Esophagus (tissue), 2 donors: ENCODE data around the gene ERH. TPM values are rescaled to one million over a fixed set of nuclear protein-coding genes. Genes with fewer than 3 reads are reported as not detected.

ENCODE experiments used
- H3K27ac ChIP-seq, 2 donors: one replicate each; pipeline ENCODE4 v1.5.1; 2013; ENCODE audit warnings: low read depth in 2 of 2, mild to moderate bottlenecking in 2 of 2, inconsistent platforms in 1 of 2, low read length in 1 of 2, moderate library complexity in 1 of 2
- H3K27me3 ChIP-seq, 2 donors: one replicate each; pipeline ENCODE4 v1.6.1; 2013; ENCODE audit warnings: low read length in 2 of 2, control low read depth in 1 of 2, mild to moderate bottlenecking in 1 of 2; ENCODE audit not compliant: insufficient read depth in 2 of 2, control insufficient read depth in 1 of 2
- H3K36me3 ChIP-seq, 2 donors: one replicate each; pipeline ENCODE4 v1.6.1; 2013; ENCODE audit warnings: low read length in 1 of 2; ENCODE audit not compliant: control insufficient read depth in 2 of 2, insufficient read depth in 2 of 2
- H3K4me1 ChIP-seq, 2 donors: one replicate each; pipeline ENCODE4 v1.6.1; 2013; ENCODE audit warnings: low read length in 1 of 2; ENCODE audit not compliant: control insufficient read depth in 2 of 2, insufficient read depth in 2 of 2
- H3K4me3 ChIP-seq, 2 donors: one replicate each; pipeline ENCODE4 v1.5.1; 2013; ENCODE audit warnings: low read length in 2 of 2, mild to moderate bottlenecking in 2 of 2, low read depth in 1 of 2, moderate library complexity in 1 of 2
- H3K9me3 ChIP-seq, 2 donors: one replicate each; pipeline ENCODE4 v1.6.1; 2013; ENCODE audit warnings: mild to moderate bottlenecking in 2 of 2, low read depth in 1 of 2, low read length in 1 of 2, moderate library complexity in 1 of 2; ENCODE audit not compliant: control insufficient read depth in 2 of 2, insufficient read depth in 1 of 2
- WGBS, 2 donors: extraction: QIAGEN DNeasy Blood & Tissue Kit; methylation state at CpG; one replicate each; pipeline ENCODE4 v1.1.7; 2013; 5-methylcytosine and 5-hydroxymethylcytosine counted together
- polyA plus RNA-seq, 2 donors: library from polyadenylated mRNA; stranded (reverse); fragments of 200-250 nt; gene quantifications; one replicate each; pipeline ENCODE4 v1.2.3, GENCODE V29; 2013
- donor health status: healthy with polysubstance abuse.
- donor health status: Bipolar disorder and iron deficiency.

The ERH gene
- polyA plus RNA-seq, 2 donors = 95.4 to 111 TPM

GRCh38 chr14:69353168-69353567 is 44.9 kb downstream of the ERH start:
- Histone ChIP-seq H3K9me3 (no peaks in the 10 kb centered on the region), H3K4me1 (peaks cover 0 to 9% of the 10 kb centered on the region in 2 donors), H3K27me3 (no peaks in the 10 kb centered on the region), H3K27ac (no peak overlapping the region), H3K4me3 (no peak overlapping the region), H3K36me3 (no peaks in the 10 kb centered on the region)
- 87 to 94% methylated on average over 3 of the region's 3 CpGs for WGBS, 2 donors

GRCh38 chr14:69351911-69352310 is 46.2 kb downstream of the ERH start:
- 82 to 85% methylated on average over 5 of the region's 5 CpGs for WGBS, 2 donors

GRCh38 chr14:69351385-69351784 is 46.7 kb downstream of the ERH start:
- Histone ChIP-seq H3K36me3 (no peaks in the 10 kb centered on the region), H3K4me1 (peaks cover 0 to 6% of the 10 kb centered on the region in 2 donors), H3K27me3 (no peaks in the 10 kb centered on the region), H3K4me3 (no peak overlapping the region), H3K27ac (no peak overlapping the region), H3K9me3 (no peaks in the 10 kb centered on the region)
- 40 to 58% methylated on average over 3 of the region's 3 CpGs for WGBS, 2 donors

More at GRCh38 chr14:69351911-69352310, 46.2 kb downstream of the ERH start:
- H3K27ac ChIP-seq = no peak overlapping the region
- H3K27me3 ChIP-seq = no peaks in the 10 kb centered on the region
- H3K4me3 ChIP-seq = no peak overlapping the region
- no peaks in the 10 kb centered on the region for H3K36me3 ChIP-seq
- peaks cover 0 to 6% of the 10 kb centered on the region in 2 donors for H3K4me1 ChIP-seq
- H3K9me3 ChIP-seq = no peaks in the 10 kb centered on the region

- 75 to 78% methylated on average over 5 of the region's 5 CpGs for whole genome bisulfite sequencing, 2 donors
- Histone ChIP-seq H3K27me3 (no peaks in the 10 kb centered on the region), H3K4me1 (peaks cover 0 to 6% of the 10 kb centered on the region in 2 donors)
Observed at GRCh38 chr14:69350892-69351291, 47.2 kb downstream of the ERH start.

GRCh38 chr14:69349091-69349777 is 48.9 kb downstream of the ERH start:
- no peaks in the 10 kb centered on the region for H3K4me1 ChIP-seq
- 86 to 87% methylated on average over 11 of the region's 11 CpGs for WGBS, 2 donors
- H3K9me3 ChIP-seq = no peaks in the 10 kb centered on the region
- no peaks in the 10 kb centered on the region for H3K27me3 ChIP-seq
- H3K27ac ChIP-seq = no peak overlapping the region
- no peaks in the 10 kb centered on the region for H3K36me3 ChIP-seq
- H3K4me3 ChIP-seq = no peak overlapping the region

More at GRCh38 chr14:69350892-69351291, 47.2 kb downstream of the ERH start:
- Histone ChIP-seq H3K4me3 (no peak overlapping the region), H3K36me3 (no peaks in the 10 kb centered on the region), H3K27ac (no peak overlapping the region), H3K9me3 (no peaks in the 10 kb centered on the region)

- Histone ChIP-seq H3K36me3 (peaks cover 0 to 2% of the 10 kb centered on the region in 2 donors), H3K4me3 (no peak overlapping the region), H3K9me3 (no peaks in the 10 kb centered on the region), H3K27me3 (no peaks in the 10 kb centered on the region), H3K27ac (no peak overlapping the region), H3K4me1 (no peaks in the 10 kb centered on the region)
- WGBS, 2 donors = 41 to 49% methylated on average over 9 of the region's 9 CpGs
Observed at GRCh38 chr14:69346710-69347109, 51.4 kb downstream of the ERH start.

GRCh38 chr14:69345402-69345801 is 52.7 kb downstream of the ERH start:
- WGBS, 2 donors = 55 to 60% methylated on average over 4 of the region's 4 CpGs
- Histone ChIP-seq H3K4me3 (no peak overlapping the region), H3K36me3 (peaks cover 0 to 2% of the 10 kb centered on the region in 2 donors), H3K27me3 (no peaks in the 10 kb centered on the region), H3K9me3 (no peaks in the 10 kb centered on the region), H3K27ac (no peak overlapping the region), H3K4me1 (no peaks in the 10 kb centered on the region)

GRCh38 chr14:69344171-69344570 is 53.9 kb downstream of the ERH start:
- 88 to 89% methylated on average over 3 of the region's 3 CpGs for WGBS, 2 donors
- no peaks in the 10 kb centered on the region for H3K27me3 ChIP-seq
- no peak overlapping the region for H3K27ac ChIP-seq
- no peaks in the 10 kb centered on the region for H3K9me3 ChIP-seq
- H3K4me1 ChIP-seq = no peaks in the 10 kb centered on the region
- H3K4me3 ChIP-seq = no peak overlapping the region
- H3K36me3 ChIP-seq = peaks cover 0 to 2% of the 10 kb centered on the region in 2 donors

- Histone ChIP-seq H3K4me3 (no peak overlapping the region), H3K36me3 (peaks cover 0 to 2% of the 10 kb centered on the region in 2 donors), H3K27ac (no peak overlapping the region), H3K4me1 (no peaks in the 10 kb centered on the region), H3K27me3 (no peaks in the 10 kb centered on the region), H3K9me3 (no peaks in the 10 kb centered on the region)
- WGBS, 2 donors = 38 to 48% methylated on average over 8 of the region's 8 CpGs
Observed at GRCh38 chr14:69342928-69343525, 55.1 kb downstream of the ERH start.

- 93 to 98% methylated on average over 13 of the region's 13 CpGs for WGBS, 2 donors
Observed at GRCh38 chr14:69339426-69339825, 58.7 kb downstream of the ERH start.

More at GRCh38 chr14:69339426-69339825, 58.7 kb downstream of the ERH start:
- Histone ChIP-seq H3K4me3 (no peak overlapping the region), H3K27me3 (no peaks in the 10 kb centered on the region), H3K4me1 (no peaks in the 10 kb centered on the region), H3K27ac (no peak overlapping the region), H3K9me3 (no peaks in the 10 kb centered on the region), H3K36me3 (peaks cover 0 to 2% of the 10 kb centered on the region in 2 donors)
